Sigmoid colon (tissue), 7 donors: ENCODE measurements around the gene IAH1. TPM values are rescaled to one million over a fixed set of nuclear protein-coding genes. Genes with fewer than 3 reads are reported as not detected.

Experiments used
- DNase-seq: peaks from one replicate; pipeline ENCODE4 v3.0.0-alpha.2; 2019
- H3K27ac ChIP-seq, 4 donors: fragments of 200-600 bp; sonication (generic); one replicate each; pipeline ENCODE4 v1.5.1; 2016 to 2019; ENCODE audit warnings: mild to moderate bottlenecking in 1 of 4
- H3K27me3 ChIP-seq, 3 donors: fragments of 200-600 bp; sonication (generic); one replicate each; pipeline ENCODE4 v1.5.1; 2019; ENCODE audit warnings: mild to moderate bottlenecking in 1 of 3
- H3K36me3 ChIP-seq, 4 donors: fragments of 200-600 bp; sonication (generic); one replicate each; pipeline ENCODE4 v1.5.1; 2016 to 2019
- H3K4me1 ChIP-seq, 4 donors: fragments of 200-600 bp; sonication (generic); one replicate each; pipeline ENCODE4 v1.5.1; 2017 to 2019
- H3K4me3 ChIP-seq, 4 donors: fragments of 200-600 bp; sonication (generic); one replicate each; pipeline ENCODE4 v1.5.1; 2017 to 2019; ENCODE audit warnings: mild to moderate bottlenecking in 2 of 4, moderate library complexity in 1 of 4
- H3K9me3 ChIP-seq, 4 donors: fragments of 200-600 bp in 3 of 4; sonication (generic) in 3 of 4; one replicate each; pipeline versions ENCODE4 v1.5.1 to v1.6.1; 2013 to 2019
- EP300 ChIP-seq, 4 donors: sonication (generic); formaldehyde crosslinking; IDR thresholded peaks; one replicate each; pipeline ENCODE4 v1.6.1; 2017; ENCODE audit warnings: antibody characterized with exemption in 4 of 4
- POLR2A ChIP-seq, 2 donors: fragments of 450-650 bp; IDR thresholded peaks; one replicate each; pipeline ENCODE4 v1.6.1; 2016; ENCODE audit warnings: antibody characterized with exemption in 2 of 2, mild to moderate bottlenecking in 2 of 2, moderate library complexity in 2 of 2
- POLR2AphosphoS5 ChIP-seq, 4 donors: sonication (generic); formaldehyde crosslinking; IDR thresholded peaks; one replicate each; pipeline ENCODE4 v1.6.1; 2017; ENCODE audit warnings: antibody characterized with exemption in 4 of 4
- WGBS, 2 donors: extraction: QIAGEN DNeasy Blood & Tissue Kit; methylation state at CpG; one replicate each; pipeline ENCODE4 v1.1.7; 2013; 5-methylcytosine and 5-hydroxymethylcytosine counted together
- intact Hi-C: fragments of 100-400 bp; cut with DNase I; formaldehyde crosslinking; loops from one replicate; pipeline ENCODE4 v1.15.1; 2023
- polyA plus RNA-seq, 3 donors: library from polyadenylated mRNA; stranded (reverse); fragments of 200-250 nt; gene quantifications; one replicate each; pipeline ENCODE4 v1.2.3, GENCODE V29; 2013
- total RNA-seq, 4 donors: library from RNA; depleted of rRNA; stranded (reverse); fragments of >200 nt; gene quantifications; one replicate each; pipeline ENCODE4 v1.1.0, GENCODE V29; 2016
- TF ChIP-seq, protein P1 (sequence below), 4 experiments: fragments of 450-650 bp in 3 of 4; fragments of 200-600 bp in 1 of 4; IDR thresholded peaks; one replicate each; pipeline ENCODE4 v1.5.1; 2016 to 2019; ENCODE audit warnings: antibody characterized with exemption in 4 of 4, mild to moderate bottlenecking in 3 of 4, moderate library complexity in 2 of 4
- donor health status: healthy with polysubstance abuse.
- donor health status: Bipolar disorder and iron deficiency.
- donor health status: healthy.

Gene IAH1, protein sequence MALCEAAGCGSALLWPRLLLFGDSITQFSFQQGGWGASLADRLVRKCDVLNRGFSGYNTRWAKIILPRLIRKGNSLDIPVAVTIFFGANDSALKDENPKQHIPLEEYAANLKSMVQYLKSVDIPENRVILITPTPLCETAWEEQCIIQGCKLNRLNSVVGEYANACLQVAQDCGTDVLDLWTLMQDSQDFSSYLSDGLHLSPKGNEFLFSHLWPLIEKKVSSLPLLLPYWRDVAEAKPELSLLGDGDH
- 10 to 100 TPM; 62.3 to 94.9 (median 84.9) TPM for total RNA-seq
- polyA plus RNA-seq = 10 to 100 TPM; 46.3 to 73.8 (median 72.1) TPM

DNA sequence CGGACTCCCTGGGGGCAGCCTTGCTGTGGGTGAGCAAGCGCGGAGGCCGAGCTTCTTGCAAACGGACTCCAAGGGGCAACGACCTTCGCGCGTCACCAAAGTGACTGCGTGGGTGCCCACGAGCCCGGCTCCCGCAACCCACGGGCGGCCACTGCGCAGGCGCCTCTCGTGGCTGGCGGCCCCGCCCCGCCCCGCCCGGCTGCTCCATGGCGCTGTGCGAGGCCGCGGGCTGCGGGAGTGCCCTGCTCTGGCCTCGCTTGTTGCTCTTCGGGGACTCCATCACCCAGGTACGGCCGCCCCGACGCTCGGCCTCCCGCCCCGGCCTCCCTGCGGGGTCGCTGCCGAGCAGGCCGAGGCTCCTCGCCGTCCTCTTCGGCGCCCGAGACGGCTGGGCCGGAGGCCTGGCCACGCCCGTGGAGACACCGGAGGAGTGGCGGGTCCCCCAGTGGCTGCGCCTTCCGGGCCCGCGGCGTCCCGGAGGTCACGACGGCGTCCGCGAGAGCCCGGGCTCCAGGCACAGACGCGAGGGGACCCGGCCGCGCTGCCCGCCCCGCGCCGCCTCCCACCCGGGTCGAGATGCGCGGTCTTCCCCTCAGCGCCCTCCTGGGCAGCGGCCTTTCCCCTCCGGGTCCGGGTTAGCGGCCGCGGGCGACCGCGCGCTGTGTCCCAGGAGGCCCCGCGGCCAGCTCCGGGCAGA lies at the start of gene IAH1:
TSS of gene IAH1 (plus strand) at position 191 of the 697 bp plus-strand sequence. CDS start at position 207, 16 bp downstream.
- H3K27ac ChIP-seq = peak within 1 kb of the TSS; percentile 82 to 92 (median 87)
- peaks cover 0 to 45% (median 34%) of the 10 kb centered on the region in 4 donors for H3K4me1 ChIP-seq
- H3K9me3 ChIP-seq = no peaks in the 10 kb centered on the region
- peak; percentile 81 for DNase-seq
- 0 to 1% methylated on average over 91 of the region's 91 CpGs for WGBS, 2 donors
- intact Hi-C loops = loop anchor here (2.0 to 5.0 kb wide), 3 partner anchors 52 to 158 kb away; partner anchors contain the start of genes ADAM17, CPSF3, ITGB1BP1 and YWHAQ
- H3K27me3 ChIP-seq = no peaks in the 10 kb centered on the region
- H3K4me3 ChIP-seq = peak within 1 kb of the TSS; percentile 63 to 92 (median 74)
- TF ChIP-seq EP300 (IDR thresholded peaks at IDR 0.05) (no peak), POLR2AphosphoS5 (IDR thresholded peaks at IDR 0.05) (peak in 3 of 4 donors; percentile 56 to 64 (median 64))
- peaks cover 0 to 28% (median 0%) of the 10 kb centered on the region in 4 donors for H3K36me3 ChIP-seq

- Histone ChIP-seq H3K9me3 (no peaks in the 10 kb centered on the region), H3K36me3 (peaks cover 0 to 54% (median 30%) of the 10 kb centered on the region in 4 donors), H3K27ac (no peak overlapping the region), H3K4me1 (peaks cover 0 to 11% (median 6%) of the 10 kb centered on the region in 4 donors), H3K27me3 (no peaks in the 10 kb centered on the region), H3K4me3 (no peak overlapping the region)
- DNase-seq = no peak
- no peak for TF ChIP-seq EP300 (IDR thresholded peaks at IDR 0.05)
- TF ChIP-seq, protein P1, sequence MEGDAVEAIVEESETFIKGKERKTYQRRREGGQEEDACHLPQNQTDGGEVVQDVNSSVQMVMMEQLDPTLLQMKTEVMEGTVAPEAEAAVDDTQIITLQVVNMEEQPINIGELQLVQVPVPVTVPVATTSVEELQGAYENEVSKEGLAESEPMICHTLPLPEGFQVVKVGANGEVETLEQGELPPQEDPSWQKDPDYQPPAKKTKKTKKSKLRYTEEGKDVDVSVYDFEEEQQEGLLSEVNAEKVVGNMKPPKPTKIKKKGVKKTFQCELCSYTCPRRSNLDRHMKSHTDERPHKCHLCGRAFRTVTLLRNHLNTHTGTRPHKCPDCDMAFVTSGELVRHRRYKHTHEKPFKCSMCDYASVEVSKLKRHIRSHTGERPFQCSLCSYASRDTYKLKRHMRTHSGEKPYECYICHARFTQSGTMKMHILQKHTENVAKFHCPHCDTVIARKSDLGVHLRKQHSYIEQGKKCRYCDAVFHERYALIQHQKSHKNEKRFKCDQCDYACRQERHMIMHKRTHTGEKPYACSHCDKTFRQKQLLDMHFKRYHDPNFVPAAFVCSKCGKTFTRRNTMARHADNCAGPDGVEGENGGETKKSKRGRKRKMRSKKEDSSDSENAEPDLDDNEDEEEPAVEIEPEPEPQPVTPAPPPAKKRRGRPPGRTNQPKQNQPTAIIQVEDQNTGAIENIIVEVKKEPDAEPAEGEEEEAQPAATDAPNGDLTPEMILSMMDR (IDR thresholded peaks at IDR 0.05) = no peak
- intact Hi-C loops = no loop called here
- 78 to 89% methylated on average over 5 of the region's 5 CpGs for WGBS, 2 donors
Measured at GRCh38 chr2:9428965-9429577, 45.3 kb upstream of the IAH1 start.

GRCh38 chr2:9430316-9431293 lies 43.7 kb upstream of the IAH1 start:
- H3K9me3 ChIP-seq = no peaks in the 10 kb centered on the region
- H3K27ac ChIP-seq = no peak overlapping the region
- H3K27me3 ChIP-seq = no peaks in the 10 kb centered on the region
- peaks cover 0 to 56% (median 31%) of the 10 kb centered on the region in 4 donors for H3K36me3 ChIP-seq
- no peak for TF ChIP-seq EP300 (IDR thresholded peaks at IDR 0.05)
- no peak for TF ChIP-seq POLR2A (IDR thresholded peaks at IDR 0.05)
- TF ChIP-seq POLR2AphosphoS5 (IDR thresholded peaks at IDR 0.05) = no peak
- TF ChIP-seq, protein P1 (IDR thresholded peaks at IDR 0.05) = no peak
- intact Hi-C loops = no loop called here
- no peak for DNase-seq
- peaks cover 0 to 5% (median 0%) of the 10 kb centered on the region in 4 donors for H3K4me1 ChIP-seq
- 61 to 71% methylated on average over 2 of the region's 2 CpGs for WGBS, 2 donors
- no peak overlapping the region for H3K4me3 ChIP-seq

GRCh38 chr2:9434489-9434888 lies 39.9 kb upstream of the IAH1 start:
- Histone ChIP-seq H3K36me3 (peaks cover 6 to 85% (median 57%) of the 10 kb centered on the region in 4 donors), H3K4me3 (no peak overlapping the region), H3K4me1 (peaks cover 0 to 5% (median 0%) of the 10 kb centered on the region in 4 donors), H3K27me3 (no peaks in the 10 kb centered on the region), H3K9me3 (no peaks in the 10 kb centered on the region), H3K27ac (peak overlapping the region in 2 of 4 donors; percentile 44 to 57)
- no peak for TF ChIP-seq EP300 (IDR thresholded peaks at IDR 0.05)
- no peak for TF ChIP-seq POLR2AphosphoS5 (IDR thresholded peaks at IDR 0.05)
- TF ChIP-seq, protein P1 (IDR thresholded peaks at IDR 0.05) = no peak
- TF ChIP-seq POLR2A (IDR thresholded peaks at IDR 0.05) = no peak
- no peak for DNase-seq
- 85 to 89% methylated on average over 2 of the region's 2 CpGs for WGBS, 2 donors
- intact Hi-C loops = no loop called here
